Endothelial cell of umbilical vein (primary cell): ENCODE data around the gene RER1.

Experiments used
- CTCF ChIP-seq, 2 donors: IDR thresholded peaks; 1 replicate in 1 of 2; 2 replicates in 1 of 2; pipeline ENCODE4 v1.5.1; 2011; ENCODE audit warnings: low read length in 2 of 2, mild to moderate bottlenecking in 2 of 2, moderate library complexity in 2 of 2, control low read depth in 1 of 2, inconsistent platforms in 1 of 2, low read depth in 1 of 2; ENCODE audit not compliant: insufficient read depth in 1 of 2; ENCODE audit errors: extremely low read depth in 1 of 2
- EZH2 ChIP-seq: IDR thresholded peaks from 2 replicates; pipeline ENCODE4 v1.6.1; 2012; ENCODE audit warnings: borderline replicate concordance, low read depth, mild to moderate bottlenecking, moderate library complexity, low read length, inconsistent platforms; ENCODE audit not compliant: severe bottlenecking
- GATA2 ChIP-seq: IDR thresholded peaks from 2 replicates; pipeline ENCODE4 v1.7.0; 2011; ENCODE audit warnings: low read depth, mild to moderate bottlenecking, moderate library complexity, mixed read lengths, low read length; ENCODE audit not compliant: insufficient read length, insufficient read depth
- JUN ChIP-seq: IDR thresholded peaks from 2 replicates; pipeline ENCODE4 v1.6.1; 2011; ENCODE audit warnings: borderline replicate concordance, low read depth; ENCODE audit not compliant: insufficient read length, insufficient read depth
- POLR2A ChIP-seq: IDR thresholded peaks from 2 replicates; pipeline ENCODE4 v1.6.1; 2012; ENCODE audit warnings: low read depth, mild to moderate bottlenecking, control low read depth, low read length
- POLR2AphosphoS5 ChIP-seq: IDR thresholded peaks from 2 replicates; pipeline ENCODE4 v1.6.1; 2012; ENCODE audit warnings: low read depth, mild to moderate bottlenecking, control low read depth, low read length, moderate library complexity; ENCODE audit not compliant: insufficient read depth

GRCh38 chr1:2426540-2426939, 34.9 kb downstream of the RER1 start:
- TF ChIP-seq CTCF (IDR thresholded peaks at IDR 0.05; ENCODE audit: extremely low read depth in 1 of 2, insufficient read depth in 1 of 2, low read depth in 1 of 2, low read length in 2 of 2) (no peak), EZH2 (no peak), POLR2AphosphoS5 (no peak), POLR2A (no peak), JUN (no peak), GATA2 (no peak)
